PC-3 (cell line): ENCODE measurements around the gene CAMTA1. TPM values are rescaled to one million over a fixed set of nuclear protein-coding genes. Genes with fewer than 3 reads are reported as not detected.

Source experiments
- ATAC-seq: fragments of 200-7000 bp; cut with Tn5 transposase; 2 replicates; pipeline ENCODE4 v1.9.1; 2020; ENCODE audit warnings: mild to moderate bottlenecking, moderate library complexity
- BruUV-seq: library from RNA; stranded (reverse); fragments of 400-500 nt; replicated peaks from 2 replicates; lab custom pipeline; 2021; lab: Mats Ljungman, UMichigan
- CTCF ChIA-PET: fragments of 300-600 bp; sonication (Branson Sonifier 250); formaldehyde crosslinking; loops from one replicate; lab custom pipeline; 2022; ENCODE audit warnings: antibody characterized with exemption; lab: Charles Lee
- POLR2A ChIA-PET: fragments of 300-600 bp; sonication (Branson Sonifier 250); formaldehyde crosslinking; loops from one replicate; lab custom pipeline; 2022; ENCODE audit warnings: antibody characterized with exemption; ENCODE audit not compliant: unreplicated experiment; lab: Charles Lee
- DNase-seq: peaks from one replicate; pipeline ENCODE4 v3.0.0-alpha.2; 2015
- H2AFZ ChIP-seq: fragments of 300-600 bp; sonication (generic); 2 replicates; pipeline ENCODE4 v1.6.0; 2016; ENCODE audit warnings: antibody characterized with exemption, low read length
- H3F3A ChIP-seq: fragments of 300-600 bp; sonication (generic); one replicate; pipeline ENCODE4 v1.6.0; 2017; ENCODE audit warnings: antibody characterized with exemption, low read length, control low read depth, mild to moderate bottlenecking; ENCODE audit not compliant: unreplicated experiment
- H3K27ac ChIP-seq: fragments of 300-600 bp; sonication (generic); 2 replicates; pipeline ENCODE4 v1.5.1; 2016; ENCODE audit warnings: mild to moderate bottlenecking, low read length
- H3K27me3 ChIP-seq: fragments of 300-600 bp; sonication (generic); 2 replicates; pipeline ENCODE4 v1.6.1; 2016; ENCODE audit warnings: low read length, mixed read lengths
- H3K36me3 ChIP-seq: fragments of 300-600 bp; sonication (generic); 2 replicates; pipeline ENCODE4 v1.6.1; 2016; ENCODE audit warnings: low read depth, mixed run types, low read length, mixed read lengths
- H3K4me1 ChIP-seq: fragments of 300-600 bp; sonication (generic); 2 replicates; pipeline ENCODE4 v1.5.1; 2016; ENCODE audit warnings: low read length; ENCODE audit not compliant: insufficient read depth
- H3K4me2 ChIP-seq: fragments of 300-600 bp; sonication (generic); 2 replicates; pipeline ENCODE4 v1.6.0; 2016; ENCODE audit warnings: low read length
- H3K4me3 ChIP-seq: fragments of 300-600 bp; sonication (generic); 2 replicates; pipeline ENCODE4 v1.5.1; 2016; ENCODE audit warnings: mild to moderate bottlenecking, low read length, mixed read lengths
- H3K79me2 ChIP-seq: fragments of 300-600 bp; sonication (generic); 2 replicates; pipeline ENCODE4 v1.6.1; 2017; ENCODE audit warnings: low read length, mixed read lengths
- H3K9ac ChIP-seq: fragments of 300-600 bp; sonication (generic); 2 replicates; pipeline ENCODE4 v1.6.0; 2016; ENCODE audit warnings: mild to moderate bottlenecking, low read length
- H3K9me2 ChIP-seq: fragments of 300-600 bp; sonication (generic); replicated peaks from 2 replicates; pipeline ENCODE4 v1.6.1; 2016; ENCODE audit warnings: mixed run types, low read length, mixed read lengths
- H3K9me3 ChIP-seq: fragments of 300-600 bp; sonication (generic); 2 replicates; pipeline ENCODE4 v1.6.1; 2016; ENCODE audit warnings: low read length, mixed read lengths
- H4K20me1 ChIP-seq: fragments of 300-600 bp; sonication (generic); 2 replicates; pipeline ENCODE4 v1.6.1; 2016; ENCODE audit warnings: low read length, mixed read lengths
- EZH2 ChIP-seq: fragments of 300-600 bp; sonication (generic); IDR thresholded peaks from one replicate; pipeline ENCODE4 v1.6.1; 2017; ENCODE audit warnings: antibody characterized with exemption, mild to moderate bottlenecking, low read length; ENCODE audit not compliant: unreplicated experiment
- EZH2phosphoT487 ChIP-seq: fragments of 300-600 bp; sonication (generic); IDR thresholded peaks from 2 replicates; pipeline ENCODE4 v1.6.1; 2018; ENCODE audit warnings: mild to moderate bottlenecking, antibody characterized with exemption, low read length, borderline replicate concordance
- intact Hi-C: fragments of 100-400 bp; cut with micrococcal nuclease; formaldehyde crosslinking; loops from 2 replicates; pipeline ENCODE4 v1.9.0; 2023
- total RNA-seq: library from RNA; depleted of rRNA; stranded (reverse); fragments of >200 nt; gene quantifications from 2 replicates; pipeline ENCODE4 v1.2.3, GENCODE V29; 2014
- TF ChIP-seq, protein P1 (sequence below): fragments of 300-600 bp; sonication (generic); conservative IDR thresholded peaks from 2 replicates; pipeline ENCODE4 v1.5.1; 2017; ENCODE audit warnings: antibody characterized with exemption, low read depth, mild to moderate bottlenecking, low read length

The CAMTA1 gene
- total RNA-seq, 1 experiment from 2014 or later: 40.8 TPM

DNA sequence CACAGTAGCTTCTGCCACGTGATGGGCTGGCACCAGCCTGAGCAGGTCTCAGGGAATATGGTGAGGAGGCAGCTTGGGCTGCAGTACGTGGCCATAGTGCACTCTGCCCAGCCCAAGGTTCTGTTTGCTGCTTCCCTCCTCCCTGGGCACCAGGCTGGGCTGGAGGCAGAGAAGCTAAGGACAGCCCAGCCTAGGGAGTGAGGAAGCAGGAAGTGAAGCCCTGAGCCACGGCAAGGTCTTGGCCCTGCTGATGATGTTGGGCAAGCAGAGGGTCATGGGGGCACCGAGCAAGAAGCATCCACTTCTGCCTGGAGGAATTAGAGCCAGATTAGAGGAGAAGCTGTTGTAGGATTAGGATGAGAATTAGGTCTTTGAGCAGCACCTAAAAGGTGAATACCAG lies 659.1 kb downstream of the CAMTA1 start:
- CTCF ChIA-PET: no interaction called here
- Histone ChIP-seq H3F3A (no peaks in the 10 kb centered on the region), H3K4me1 (no peaks in the 10 kb centered on the region), H3K9ac (no peak overlapping the region), H4K20me1 (no peaks in the 10 kb centered on the region), H3K4me3 (no peak overlapping the region), H3K27me3 (peaks cover 46% of the 10 kb centered on the region), H3K9me2 (no peaks in the 10 kb centered on the region), H3K4me2 (no peak overlapping the region), H3K9me3 (no peaks in the 10 kb centered on the region), H3K36me3 (no peaks in the 10 kb centered on the region), H2AFZ (no peak overlapping the region), H3K27ac (no peak overlapping the region), H3K79me2 (no peaks in the 10 kb centered on the region)
- ATAC-seq (no peak), DNase-seq (no peak)
- BruUV-seq: no TSS peak
- TF ChIP-seq EZH2phosphoT487 (no peak), EZH2 (no peak)
- TF ChIP-seq, protein P1, sequence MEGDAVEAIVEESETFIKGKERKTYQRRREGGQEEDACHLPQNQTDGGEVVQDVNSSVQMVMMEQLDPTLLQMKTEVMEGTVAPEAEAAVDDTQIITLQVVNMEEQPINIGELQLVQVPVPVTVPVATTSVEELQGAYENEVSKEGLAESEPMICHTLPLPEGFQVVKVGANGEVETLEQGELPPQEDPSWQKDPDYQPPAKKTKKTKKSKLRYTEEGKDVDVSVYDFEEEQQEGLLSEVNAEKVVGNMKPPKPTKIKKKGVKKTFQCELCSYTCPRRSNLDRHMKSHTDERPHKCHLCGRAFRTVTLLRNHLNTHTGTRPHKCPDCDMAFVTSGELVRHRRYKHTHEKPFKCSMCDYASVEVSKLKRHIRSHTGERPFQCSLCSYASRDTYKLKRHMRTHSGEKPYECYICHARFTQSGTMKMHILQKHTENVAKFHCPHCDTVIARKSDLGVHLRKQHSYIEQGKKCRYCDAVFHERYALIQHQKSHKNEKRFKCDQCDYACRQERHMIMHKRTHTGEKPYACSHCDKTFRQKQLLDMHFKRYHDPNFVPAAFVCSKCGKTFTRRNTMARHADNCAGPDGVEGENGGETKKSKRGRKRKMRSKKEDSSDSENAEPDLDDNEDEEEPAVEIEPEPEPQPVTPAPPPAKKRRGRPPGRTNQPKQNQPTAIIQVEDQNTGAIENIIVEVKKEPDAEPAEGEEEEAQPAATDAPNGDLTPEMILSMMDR: no peak
- intact Hi-C loops: no loop called here
- POLR2A ChIA-PET: no interaction called here

DNA sequence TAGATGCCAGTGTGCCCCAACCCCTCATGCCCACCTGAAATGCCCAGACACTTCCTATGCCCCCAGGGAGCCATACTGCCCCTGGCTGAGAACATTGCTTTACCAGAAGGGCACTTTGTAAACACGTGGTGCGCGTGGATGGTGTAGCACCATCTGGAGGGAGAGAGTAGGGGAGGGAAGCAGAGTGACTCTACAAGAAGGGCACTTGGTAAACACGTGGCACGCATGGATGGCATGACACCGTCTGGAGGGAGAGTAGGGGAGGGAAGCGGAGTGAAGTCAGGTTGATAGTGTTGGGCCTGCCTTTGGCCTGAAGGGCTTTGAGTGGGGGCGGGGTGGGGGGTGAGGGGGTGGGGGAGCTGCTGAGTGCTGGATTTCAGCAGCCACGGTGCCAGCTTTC lies 661.8 kb downstream of the CAMTA1 start:
- intact Hi-C loops: no loop called here
- no peak for DNase-seq
- ChIA-PET CTCF (no interaction called here), POLR2A (no interaction called here)
- Histone ChIP-seq H3K9me2 (no peaks in the 10 kb centered on the region), H3K4me2 (no peak overlapping the region), H3K4me1 (no peaks in the 10 kb centered on the region), H3F3A (no peaks in the 10 kb centered on the region), H3K79me2 (no peaks in the 10 kb centered on the region), H3K27me3 (peaks cover 24% of the 10 kb centered on the region; the same call in 1 of the 2 replicates), H3K9me3 (no peaks in the 10 kb centered on the region), H2AFZ (no peak overlapping the region), H4K20me1 (no peaks in the 10 kb centered on the region), H3K4me3 (no peak overlapping the region), H3K27ac (no peak overlapping the region), H3K36me3 (no peaks in the 10 kb centered on the region), H3K9ac (no peak overlapping the region)
- TF ChIP-seq EZH2phosphoT487: no peak
- TF ChIP-seq, protein P1: no peak
- no peak for TF ChIP-seq EZH2
- no TSS peak for BruUV-seq
- ATAC-seq: no peak

DNA sequence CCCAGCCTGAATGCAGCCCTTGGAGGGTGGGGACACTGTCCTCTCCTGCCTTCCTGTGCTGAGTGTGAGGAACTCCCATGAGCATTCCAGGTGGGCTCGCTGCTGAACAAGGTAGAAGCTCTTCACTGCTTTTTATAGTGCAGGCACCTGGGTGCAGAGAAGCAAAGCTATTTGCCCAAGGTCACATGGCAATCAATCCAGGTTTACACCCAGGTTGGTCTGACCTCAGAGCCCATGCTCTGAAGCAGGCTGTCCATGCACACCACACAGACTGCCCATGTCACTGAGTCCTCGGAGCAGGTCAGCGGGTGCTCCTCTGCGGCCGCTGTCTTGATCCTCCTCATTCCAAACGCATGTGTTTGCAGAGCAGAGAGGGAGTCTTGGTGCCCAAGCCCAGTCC lies 662.5 kb downstream of the CAMTA1 start:
- POLR2A ChIA-PET: no interaction called here
- Histone ChIP-seq H4K20me1 (no peaks in the 10 kb centered on the region), H3K4me1 (no peaks in the 10 kb centered on the region), H3K79me2 (no peaks in the 10 kb centered on the region), H3K9me3 (no peaks in the 10 kb centered on the region), H3K4me2 (no peak overlapping the region), H3K9me2 (no peaks in the 10 kb centered on the region), H3K36me3 (no peaks in the 10 kb centered on the region), H3K27me3 (peaks cover 18% of the 10 kb centered on the region; the same call in 1 of the 2 replicates), H3F3A (no peaks in the 10 kb centered on the region), H2AFZ (no peak overlapping the region), H3K9ac (no peak overlapping the region), H3K4me3 (no peak overlapping the region), H3K27ac (no peak overlapping the region)
- DNase-seq (no peak), ATAC-seq (no peak)
- BruUV-seq: no TSS peak
- CTCF ChIA-PET: no interaction called here
- TF ChIP-seq EZH2 (no peak), EZH2phosphoT487 (no peak)
- TF ChIP-seq, protein P1: no peak
- intact Hi-C loops: no loop called here
